Fibroblast of lung (primary cell): ENCODE measurements around the gene RAB17. TPM values are rescaled to one million over a fixed set of nuclear protein-coding genes. Genes with fewer than 3 reads are reported as not detected.

Experiments
- DNase-seq, 2 donors: peaks; one replicate each; pipeline versions ENCODE4 v3.0.0 to v3.0.0-alpha.2; 2010; ENCODE audit warnings: low read depth in 2 of 2
- H2AFZ ChIP-seq: 2 replicates; pipeline ENCODE4 v1.5.1; 2012; ENCODE audit warnings: low read length, control low read depth, inconsistent platforms
- H3K27ac ChIP-seq: 2 replicates; pipeline ENCODE4 v1.5.1; 2011; ENCODE audit warnings: low read length, control low read depth; ENCODE audit not compliant: insufficient read depth
- H3K27me3 ChIP-seq: 2 replicates; pipeline ENCODE4 v1.5.1; 2011; ENCODE audit warnings: mild to moderate bottlenecking, low read length; ENCODE audit not compliant: control insufficient read depth, insufficient read depth
- H3K36me3 ChIP-seq: 2 replicates; pipeline ENCODE4 v1.5.1; 2011; ENCODE audit warnings: low read length; ENCODE audit not compliant: control insufficient read depth, insufficient read depth
- H3K4me1 ChIP-seq: 2 replicates; pipeline ENCODE4 v1.5.1; 2011; ENCODE audit warnings: low read length; ENCODE audit not compliant: control insufficient read depth, insufficient read depth; ENCODE audit errors: extremely low read depth
- H3K4me2 ChIP-seq: 2 replicates; pipeline ENCODE4 v1.5.1; 2011; ENCODE audit warnings: low read length, control low read depth; ENCODE audit not compliant: insufficient read depth; ENCODE audit errors: extremely low read depth
- H3K4me3 ChIP-seq, 4 experiments: fragments of 200-600 bp in 1 of 4; sonication (generic) in 1 of 4; replicated peaks in 1 of 4; 2 replicates each; pipeline ENCODE4 v1.5.1; 2011 to 2016; ENCODE audit warnings: low read length in 4 of 4, low read depth in 3 of 4, mild to moderate bottlenecking in 3 of 4, control low read depth in 2 of 4, inconsistent platforms in 1 of 4, mixed read lengths in 1 of 4; ENCODE audit not compliant: insufficient read depth in 1 of 4; ENCODE audit errors: control extremely low read depth in 1 of 4
- H3K79me2 ChIP-seq: 2 replicates; pipeline ENCODE4 v1.5.1; 2012; ENCODE audit warnings: mild to moderate bottlenecking, low read length, inconsistent platforms; ENCODE audit not compliant: control insufficient read depth, insufficient read depth
- H3K9ac ChIP-seq: 2 replicates; pipeline ENCODE4 v1.5.1; 2011; ENCODE audit warnings: mild to moderate bottlenecking, low read length, control low read depth; ENCODE audit not compliant: insufficient read depth
- H3K9me3 ChIP-seq: 2 replicates; pipeline ENCODE4 v1.5.1; 2012; ENCODE audit warnings: low read depth, low read length; ENCODE audit not compliant: control insufficient read depth, insufficient read depth
- H4K20me1 ChIP-seq: 2 replicates; pipeline ENCODE4 v1.5.1; 2011; ENCODE audit warnings: low read length; ENCODE audit not compliant: control insufficient read depth, insufficient read depth; ENCODE audit errors: extremely low read depth
- EZH2 ChIP-seq: IDR thresholded peaks from 2 replicates; pipeline ENCODE4 v1.5.1; 2012; ENCODE audit warnings: low read length, control low read depth, mild to moderate bottlenecking; ENCODE audit errors: missing control alignments
- polyA plus RNA-seq, 2 donors: library from polyadenylated mRNA; depleted of rRNA in 1 of 2; stranded (reverse) in 1 of 2; unstranded in 1 of 2; fragments of >200 nt; gene quantifications; 2 replicates each; pipeline ENCODE4 v1.2.1, GENCODE V29; 2011 to 2012; ENCODE audit warnings: missing spikeins in 1 of 2
- total RNA-seq: library from RNA; depleted of rRNA; stranded (reverse); fragments of >200 nt; gene quantifications from 2 replicates; pipeline ENCODE4 v1.2.1, GENCODE V29; 2014
- TF ChIP-seq, protein P1 (sequence below), 2 donors: IDR thresholded peaks in 1 of 2; conservative IDR thresholded peaks in 1 of 2; 1 replicate in 1 of 2; 2 replicates in 1 of 2; pipeline ENCODE4 v1.5.1; 2011 to 2012; ENCODE audit warnings: low read length in 2 of 2, control low read depth in 1 of 2, inconsistent platforms in 1 of 2, low read depth in 1 of 2, mild to moderate bottlenecking in 1 of 2

The RAB17 gene
- total and polyA plus RNA-seq, 2 donors (not counting 1 experiment from before 2014, with no cell fraction given): 0.17 to 0.22 TPM

DNA sequence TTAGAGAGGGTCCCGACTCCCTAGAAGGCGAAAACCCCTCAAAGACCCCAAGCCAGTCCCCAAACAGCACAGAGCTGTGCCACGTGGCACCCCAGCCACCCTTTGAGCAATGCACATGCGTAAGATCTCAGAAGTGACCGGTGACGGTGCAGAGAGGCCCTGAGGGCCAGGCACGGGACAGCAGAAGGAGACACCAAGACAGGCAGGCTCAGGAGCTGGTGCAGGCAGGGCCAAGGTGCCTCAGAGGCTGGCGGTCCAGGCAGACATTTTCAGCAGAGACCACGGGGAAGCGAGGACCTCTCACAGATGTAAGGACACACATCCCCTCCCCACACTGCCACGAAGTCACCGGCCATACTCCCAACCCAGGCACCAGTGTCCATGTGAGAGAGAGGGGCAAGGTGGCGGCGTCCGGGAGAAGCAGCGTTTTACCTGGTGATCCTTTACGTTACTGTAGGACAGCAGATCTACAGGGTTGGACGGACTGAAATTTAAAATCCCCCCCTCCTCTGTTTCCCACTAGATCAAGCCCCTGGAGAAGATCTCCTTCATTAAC is 2.0 kb upstream of the RAB17 start:
- DNase-seq: no peak
- H3K79me2 ChIP-seq: no peaks in the 10 kb centered on the region
- no peak overlapping the region for H3K4me3 ChIP-seq
- peaks cover 2% of the 10 kb centered on the region for H3K4me1 ChIP-seq
- H3K27me3 ChIP-seq: peaks cover under 1% of the 10 kb centered on the region
- TF ChIP-seq, protein P1, sequence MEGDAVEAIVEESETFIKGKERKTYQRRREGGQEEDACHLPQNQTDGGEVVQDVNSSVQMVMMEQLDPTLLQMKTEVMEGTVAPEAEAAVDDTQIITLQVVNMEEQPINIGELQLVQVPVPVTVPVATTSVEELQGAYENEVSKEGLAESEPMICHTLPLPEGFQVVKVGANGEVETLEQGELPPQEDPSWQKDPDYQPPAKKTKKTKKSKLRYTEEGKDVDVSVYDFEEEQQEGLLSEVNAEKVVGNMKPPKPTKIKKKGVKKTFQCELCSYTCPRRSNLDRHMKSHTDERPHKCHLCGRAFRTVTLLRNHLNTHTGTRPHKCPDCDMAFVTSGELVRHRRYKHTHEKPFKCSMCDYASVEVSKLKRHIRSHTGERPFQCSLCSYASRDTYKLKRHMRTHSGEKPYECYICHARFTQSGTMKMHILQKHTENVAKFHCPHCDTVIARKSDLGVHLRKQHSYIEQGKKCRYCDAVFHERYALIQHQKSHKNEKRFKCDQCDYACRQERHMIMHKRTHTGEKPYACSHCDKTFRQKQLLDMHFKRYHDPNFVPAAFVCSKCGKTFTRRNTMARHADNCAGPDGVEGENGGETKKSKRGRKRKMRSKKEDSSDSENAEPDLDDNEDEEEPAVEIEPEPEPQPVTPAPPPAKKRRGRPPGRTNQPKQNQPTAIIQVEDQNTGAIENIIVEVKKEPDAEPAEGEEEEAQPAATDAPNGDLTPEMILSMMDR (conservative IDR thresholded peaks at IDR 0.05 in 1 of 2, IDR thresholded peaks at IDR 0.05 in 1 of 2; ENCODE audit: low read depth in 1 of 2, low read length in 2 of 2): no peak
- TF ChIP-seq EZH2: no peak
- H2AFZ ChIP-seq: no peak overlapping the region
- H3K9ac ChIP-seq: no peak overlapping the region
- H3K4me2 ChIP-seq: no peak overlapping the region
- no peaks in the 10 kb centered on the region for H3K9me3 ChIP-seq
- no peaks in the 10 kb centered on the region for H3K36me3 ChIP-seq
- H4K20me1 ChIP-seq: no peaks in the 10 kb centered on the region
- H3K27ac ChIP-seq: no peak overlapping the region

DNA sequence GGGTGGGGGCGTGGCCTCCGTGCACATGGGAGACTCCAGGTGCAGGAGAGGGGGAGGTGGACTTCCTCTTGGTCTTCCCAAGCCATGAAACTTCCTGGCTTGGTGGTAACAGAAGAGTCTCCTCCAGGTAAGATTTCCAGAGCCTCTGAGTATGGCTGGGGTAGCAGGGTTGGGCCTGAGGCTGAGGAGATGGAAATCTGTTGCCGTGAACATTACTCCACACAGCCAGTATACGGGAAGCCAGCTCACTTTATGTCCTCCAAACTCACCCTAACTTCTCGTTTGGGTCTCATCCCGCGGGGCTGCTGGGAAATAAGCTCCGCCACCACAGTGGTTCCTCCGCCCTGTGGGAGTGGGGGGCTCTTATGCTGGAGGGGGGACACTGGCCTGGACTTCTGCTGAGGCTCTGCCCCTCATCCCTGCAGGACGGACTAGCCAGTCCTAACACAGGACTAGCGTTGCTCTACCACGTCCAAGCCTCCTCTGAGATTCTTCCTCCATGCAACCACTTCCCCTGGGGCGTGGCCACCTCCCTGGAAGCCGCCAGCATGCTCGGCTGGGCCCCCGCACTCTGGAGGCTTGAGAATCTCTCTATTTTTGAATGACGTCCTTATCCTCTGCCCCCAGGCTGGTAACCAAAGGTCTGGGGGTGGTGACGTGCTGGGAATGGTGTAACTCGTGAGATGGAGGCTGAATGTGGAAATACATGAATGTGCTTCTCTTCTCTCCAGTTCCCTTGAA is 777 bp upstream of the RAB17 start:
- Histone ChIP-seq H3K9ac (no peak overlapping the region), H3K4me3 (no peak overlapping the region), H2AFZ (no peak overlapping the region), H3K36me3 (no peaks in the 10 kb centered on the region), H3K27ac (no peak overlapping the region), H3K9me3 (no peaks in the 10 kb centered on the region), H3K4me2 (no peak overlapping the region), H3K4me1 (peaks cover 2% of the 10 kb centered on the region), H3K27me3 (peaks cover 3% of the 10 kb centered on the region), H3K79me2 (no peaks in the 10 kb centered on the region), H4K20me1 (no peaks in the 10 kb centered on the region)
- TF ChIP-seq, protein P1 (conservative IDR thresholded peaks at IDR 0.05 in 1 of 2, IDR thresholded peaks at IDR 0.05 in 1 of 2; ENCODE audit: low read depth in 1 of 2, low read length in 2 of 2): no peak
- no peak for TF ChIP-seq EZH2
- no peak for DNase-seq

DNA sequence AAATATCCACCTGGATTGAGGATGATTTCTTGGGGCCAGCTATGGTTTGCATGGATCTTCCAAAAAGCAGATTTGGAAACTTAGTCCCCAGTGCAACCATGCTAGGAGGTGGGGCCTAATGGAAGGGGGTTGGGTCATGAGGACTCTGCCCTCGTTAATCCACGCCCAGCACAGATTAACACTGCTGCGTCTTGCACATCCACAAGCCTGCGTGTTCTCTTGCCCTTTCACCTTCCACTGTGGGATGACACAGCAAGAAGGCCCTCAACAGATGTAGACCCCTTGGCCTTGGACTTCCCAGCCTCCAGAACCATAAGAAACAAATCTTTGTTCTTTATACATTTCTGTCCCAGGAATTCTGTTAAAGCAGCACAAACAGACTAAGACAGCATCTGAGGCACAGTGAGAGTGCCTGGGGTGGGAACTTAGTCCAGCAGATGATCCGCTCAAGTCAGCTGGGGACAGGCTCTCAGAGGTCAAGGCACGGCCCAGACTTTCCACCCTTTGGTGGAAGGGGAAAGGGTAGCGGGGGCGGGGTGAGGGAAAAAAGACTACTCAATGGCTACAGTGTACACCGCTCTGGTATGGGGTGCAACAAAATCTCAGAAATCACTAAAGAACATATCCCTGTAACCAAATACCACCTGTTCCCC is 2.4 kb downstream of the RAB17 start:
- Histone ChIP-seq H3K4me1 (peaks cover 2% of the 10 kb centered on the region), H3K27ac (no peak overlapping the region), H3K4me3 (no peak overlapping the region), H3K9ac (no peak overlapping the region), H4K20me1 (no peaks in the 10 kb centered on the region), H2AFZ (no peak overlapping the region), H3K36me3 (no peaks in the 10 kb centered on the region), H3K79me2 (no peaks in the 10 kb centered on the region), H3K4me2 (no peak overlapping the region), H3K9me3 (no peaks in the 10 kb centered on the region), H3K27me3 (peaks cover 3% of the 10 kb centered on the region)
- no peak for DNase-seq
- TF ChIP-seq, protein P1 (conservative IDR thresholded peaks at IDR 0.05 in 1 of 2, IDR thresholded peaks at IDR 0.05 in 1 of 2; ENCODE audit: low read depth in 1 of 2, low read length in 2 of 2): no peak
- TF ChIP-seq EZH2: no peak
